ENCODE data around the gene RNF17.
"Not testable (repeated sequence)": the region's sequence is repeated elsewhere in the genome, so short reads cannot be mapped to it uniquely, and the experiment has no call there.

Gene RNF17, protein sequence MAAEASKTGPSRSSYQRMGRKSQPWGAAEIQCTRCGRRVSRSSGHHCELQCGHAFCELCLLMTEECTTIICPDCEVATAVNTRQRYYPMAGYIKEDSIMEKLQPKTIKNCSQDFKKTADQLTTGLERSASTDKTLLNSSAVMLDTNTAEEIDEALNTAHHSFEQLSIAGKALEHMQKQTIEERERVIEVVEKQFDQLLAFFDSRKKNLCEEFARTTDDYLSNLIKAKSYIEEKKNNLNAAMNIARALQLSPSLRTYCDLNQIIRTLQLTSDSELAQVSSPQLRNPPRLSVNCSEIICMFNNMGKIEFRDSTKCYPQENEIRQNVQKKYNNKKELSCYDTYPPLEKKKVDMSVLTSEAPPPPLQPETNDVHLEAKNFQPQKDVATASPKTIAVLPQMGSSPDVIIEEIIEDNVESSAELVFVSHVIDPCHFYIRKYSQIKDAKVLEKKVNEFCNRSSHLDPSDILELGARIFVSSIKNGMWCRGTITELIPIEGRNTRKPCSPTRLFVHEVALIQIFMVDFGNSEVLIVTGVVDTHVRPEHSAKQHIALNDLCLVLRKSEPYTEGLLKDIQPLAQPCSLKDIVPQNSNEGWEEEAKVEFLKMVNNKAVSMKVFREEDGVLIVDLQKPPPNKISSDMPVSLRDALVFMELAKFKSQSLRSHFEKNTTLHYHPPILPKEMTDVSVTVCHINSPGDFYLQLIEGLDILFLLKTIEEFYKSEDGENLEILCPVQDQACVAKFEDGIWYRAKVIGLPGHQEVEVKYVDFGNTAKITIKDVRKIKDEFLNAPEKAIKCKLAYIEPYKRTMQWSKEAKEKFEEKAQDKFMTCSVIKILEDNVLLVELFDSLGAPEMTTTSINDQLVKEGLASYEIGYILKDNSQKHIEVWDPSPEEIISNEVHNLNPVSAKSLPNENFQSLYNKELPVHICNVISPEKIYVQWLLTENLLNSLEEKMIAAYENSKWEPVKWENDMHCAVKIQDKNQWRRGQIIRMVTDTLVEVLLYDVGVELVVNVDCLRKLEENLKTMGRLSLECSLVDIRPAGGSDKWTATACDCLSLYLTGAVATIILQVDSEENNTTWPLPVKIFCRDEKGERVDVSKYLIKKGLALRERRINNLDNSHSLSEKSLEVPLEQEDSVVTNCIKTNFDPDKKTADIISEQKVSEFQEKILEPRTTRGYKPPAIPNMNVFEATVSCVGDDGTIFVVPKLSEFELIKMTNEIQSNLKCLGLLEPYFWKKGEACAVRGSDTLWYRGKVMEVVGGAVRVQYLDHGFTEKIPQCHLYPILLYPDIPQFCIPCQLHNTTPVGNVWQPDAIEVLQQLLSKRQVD (N-terminal part only)

GRCh38 chr13:24763596-24764275 lies at the start of gene RNF17:
RNF17 (plus strand) TSS chr13:24764169; CDS start chr13:24764204, 35 bp downstream.
- no peak for DNase-seq

DNA sequence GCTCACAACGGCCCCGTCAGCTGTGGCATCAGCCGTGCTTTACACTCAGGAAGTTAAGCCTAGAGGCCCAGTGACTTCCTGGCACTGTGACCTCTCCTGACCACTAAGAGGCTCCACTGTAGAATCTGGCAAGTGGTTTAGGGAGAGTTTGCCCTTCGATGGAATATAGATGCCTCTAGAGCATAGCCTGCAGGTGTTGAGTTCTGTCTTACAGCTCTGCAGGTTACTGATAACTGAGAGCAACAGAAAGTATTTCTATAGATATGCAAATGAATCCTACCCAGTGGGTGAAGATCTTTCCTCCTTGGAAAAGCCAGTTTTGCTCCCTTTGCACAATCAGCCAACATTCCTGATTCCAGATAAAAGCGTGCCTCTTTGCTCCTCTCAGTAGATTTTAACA lies 48.0 kb upstream of the RNF17 start:
- DNase-seq: no peak

DNA sequence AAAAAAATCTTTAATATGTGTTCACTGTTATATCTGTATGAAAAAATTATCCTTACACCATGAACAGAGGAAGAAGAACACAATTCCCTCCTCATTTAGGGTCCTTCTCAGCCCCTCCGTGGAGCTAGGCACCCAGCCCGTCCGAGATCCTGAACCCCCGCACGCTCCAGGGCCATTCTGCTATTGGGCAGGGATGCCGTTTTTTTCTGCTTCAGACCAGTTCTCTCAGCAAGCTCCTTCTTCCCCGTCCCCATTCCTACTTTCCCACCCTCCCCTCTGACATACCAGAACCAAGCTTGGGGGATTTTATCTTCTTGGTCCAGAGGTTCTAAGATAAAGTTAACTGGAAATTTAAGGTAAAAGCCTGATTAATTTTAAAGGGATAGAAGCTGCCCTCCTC lies 47.5 kb upstream of the RNF17 start:
- no peak for DNase-seq

GRCh38 chr13:24717217-24717616 lies 46.8 kb upstream of the RNF17 start:
- DNase-seq: no peak

DNA sequence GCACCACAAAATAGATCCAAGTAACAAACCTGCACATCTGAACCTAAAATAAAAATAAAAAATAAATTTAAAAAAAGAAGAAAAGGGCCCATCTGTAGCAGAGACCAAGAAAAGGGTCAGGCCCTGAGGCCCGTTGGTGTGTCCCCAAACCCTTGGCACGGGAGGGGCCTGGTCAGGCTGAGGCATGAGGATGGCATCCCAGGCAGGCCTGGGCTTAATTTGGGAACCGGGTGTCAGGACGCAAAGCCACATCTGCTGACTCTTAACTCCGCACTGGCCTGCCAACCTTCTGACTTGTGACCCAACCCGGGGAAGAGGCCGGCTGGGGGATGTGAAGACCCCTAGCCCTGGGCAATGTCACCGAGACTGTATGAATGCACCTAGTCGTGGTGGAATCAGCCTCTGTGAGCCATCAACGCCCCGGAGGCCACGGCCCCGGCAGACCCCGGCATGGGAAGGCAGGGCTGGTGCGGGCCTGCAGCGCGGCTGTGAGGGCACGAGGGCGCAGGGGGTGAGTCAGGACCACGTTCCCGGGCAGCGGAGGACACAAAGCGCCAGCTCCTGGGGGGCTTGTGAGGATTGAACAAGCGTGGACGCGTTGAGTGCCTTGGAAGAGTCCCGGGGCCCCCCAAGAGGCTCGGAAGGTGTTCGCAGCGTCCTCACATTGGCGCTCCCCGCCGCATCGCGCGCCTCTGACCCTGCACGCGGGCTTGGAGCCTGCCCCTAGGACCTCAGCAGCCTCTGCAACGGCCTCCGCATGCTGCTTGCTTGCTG lies 45.6 kb upstream of the RNF17 start:
- DNase-seq: no peak

GRCh38 chr13:24719139-24719538 lies 44.8 kb upstream of the RNF17 start:
- DNase-seq: no peak

GRCh38 chr13:24723206-24723605 lies 40.8 kb upstream of the RNF17 start:
- DNase-seq: no peak

- no peak for DNase-seq
Measured at GRCh38 chr13:24724714-24725113, 39.3 kb upstream of the RNF17 start.

DNA sequence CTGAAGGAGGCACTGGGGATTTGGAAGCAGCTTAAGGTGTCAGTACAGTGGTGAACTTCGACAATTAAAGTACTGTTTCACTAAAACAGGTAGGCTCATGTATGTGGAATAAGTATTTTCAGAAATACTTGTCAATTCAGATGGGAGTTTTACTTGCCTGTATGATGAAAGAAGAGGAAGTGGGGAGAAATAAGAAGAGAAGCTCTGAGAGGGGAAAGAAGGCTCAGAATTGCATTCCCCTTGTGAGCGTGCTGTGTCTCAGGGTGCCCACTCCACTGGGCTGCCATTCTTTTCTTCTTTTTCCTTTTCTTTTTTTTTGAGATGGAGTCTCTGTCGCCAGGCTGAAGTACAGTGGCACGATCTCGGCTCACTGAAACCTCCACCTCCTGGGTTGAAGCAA lies 38.6 kb upstream of the RNF17 start:
- DNase-seq: no peak

GRCh38 chr13:24727731-24728601 lies 36.0 kb upstream of the RNF17 start:
- peak; percentile 66 for DNase-seq

GRCh38 chr13:24730873-24731567 lies 32.9 kb upstream of the RNF17 start:
- DNase-seq: not testable (repeated sequence)

- DNase-seq: peak; percentile 25
Measured at GRCh38 chr13:24734950-24735349, 29.0 kb upstream of the RNF17 start.

DNA sequence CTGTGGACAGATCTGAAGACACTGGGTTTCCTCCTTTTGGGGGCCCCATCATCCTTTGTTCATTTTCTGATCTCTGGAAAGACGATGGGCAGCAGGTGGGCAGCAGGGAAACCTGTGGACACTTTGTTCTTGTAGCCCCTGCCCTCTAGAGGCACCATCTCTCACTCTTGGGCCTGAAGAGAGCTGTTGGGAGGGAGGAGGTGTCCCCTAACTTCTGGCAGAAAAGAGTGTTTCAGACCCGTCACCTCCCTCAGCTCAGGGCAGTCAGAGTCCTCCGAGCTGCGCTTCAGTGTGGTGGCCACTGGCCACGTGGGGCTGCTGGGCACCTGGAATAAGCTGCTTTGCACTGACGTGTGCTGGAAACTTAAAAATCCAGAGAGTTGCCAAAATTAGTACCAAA lies 26.9 kb upstream of the RNF17 start:
- no peak for DNase-seq

GRCh38 chr13:24738366-24738847 lies 25.6 kb upstream of the RNF17 start:
- DNase-seq: no peak

DNA sequence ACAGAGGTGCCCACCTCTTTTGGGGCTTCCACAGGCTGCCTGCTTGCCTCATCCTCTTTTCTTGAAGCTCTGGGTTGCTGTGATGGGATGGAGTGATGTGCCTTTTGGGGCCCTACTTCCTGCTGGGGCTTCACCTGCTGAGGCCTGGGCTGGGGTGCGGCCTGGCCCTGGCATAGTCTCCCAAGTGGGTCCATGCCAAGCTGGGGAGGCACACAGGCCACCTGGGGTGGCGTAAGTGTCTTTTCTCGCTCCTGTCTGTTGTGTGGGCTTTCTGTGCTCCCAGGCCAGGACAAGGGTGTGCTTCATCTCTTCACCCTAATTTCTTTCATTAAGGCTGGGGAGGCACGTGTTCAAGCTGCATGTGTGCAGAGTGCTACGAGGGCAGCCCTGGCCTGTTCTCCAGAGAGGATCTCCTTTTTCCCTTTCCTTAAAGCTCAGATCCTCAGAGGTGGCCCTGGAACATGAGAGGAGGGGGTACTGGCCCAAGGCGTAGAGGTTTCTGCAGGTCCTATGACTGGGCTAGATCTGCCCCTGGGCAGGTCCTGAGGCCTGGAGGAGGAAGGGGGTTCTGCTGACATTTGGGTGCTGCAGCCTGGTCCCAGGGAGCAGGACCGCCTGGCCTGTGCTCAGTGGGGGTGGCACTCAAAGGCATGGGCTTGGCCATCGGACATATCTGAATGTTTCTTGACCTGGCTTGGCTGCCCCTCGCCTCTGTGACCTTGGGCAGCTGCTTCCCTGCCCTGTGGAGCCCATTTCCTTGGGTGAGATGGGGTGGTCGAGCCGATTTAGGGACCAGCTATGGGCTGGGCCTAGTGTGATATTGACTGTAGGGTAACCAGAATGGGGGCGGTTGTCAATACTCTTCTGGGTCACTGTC lies 23.7 kb upstream of the RNF17 start:
- no peak for DNase-seq

GRCh38 chr13:24741016-24741662 lies 22.8 kb upstream of the RNF17 start:
- no peak for DNase-seq

DNA sequence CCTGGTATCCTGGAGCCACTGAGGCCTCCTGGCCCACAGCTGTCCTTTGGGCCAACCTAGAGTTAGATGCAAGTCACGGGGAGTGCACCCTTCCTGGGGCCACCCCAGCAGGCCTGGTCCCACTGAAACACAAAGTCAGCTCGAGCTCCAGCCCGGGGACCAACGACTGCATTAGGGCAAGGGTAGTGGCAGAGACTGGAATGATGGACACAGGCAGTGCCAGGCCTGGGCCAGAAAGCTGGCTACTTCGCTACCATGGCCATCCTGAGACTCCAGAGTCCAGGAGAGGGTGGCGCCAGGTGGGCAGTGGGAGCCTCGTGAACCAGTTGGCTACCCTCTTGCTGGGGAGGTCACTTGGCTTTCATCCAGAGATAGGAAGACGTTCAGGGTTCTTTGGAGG lies 22.2 kb upstream of the RNF17 start:
- DNase-seq: no peak

DNA sequence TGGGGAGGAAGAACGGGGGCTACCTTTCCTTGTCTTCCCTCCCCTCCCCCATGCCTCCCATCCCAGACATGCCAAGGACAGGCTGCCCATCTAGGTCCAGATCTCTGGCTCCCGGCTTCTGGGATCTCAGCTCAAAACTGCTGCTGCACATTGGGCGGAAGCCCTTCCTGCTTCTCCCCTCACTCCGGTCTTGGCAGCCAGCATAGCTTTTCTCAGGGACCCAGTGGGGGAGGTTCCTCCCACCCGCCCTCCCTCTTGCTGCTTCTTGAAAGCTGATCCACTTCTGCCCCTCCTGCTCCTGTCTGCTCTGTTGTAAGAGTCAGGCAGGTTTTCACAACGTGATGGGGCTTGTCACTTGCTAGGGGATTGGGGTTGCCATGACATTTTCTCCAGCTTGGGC lies 21.7 kb upstream of the RNF17 start:
- no peak for DNase-seq
